H1 (cell line): Measurements from ENCODE around the gene ZNF132. TPM values are rescaled to one million over a fixed set of nuclear protein-coding genes. Genes with fewer than 3 reads are reported as not detected.

Source experiments
- CTCF ChIA-PET: fragments of 300-600 bp; sonication (Branson Sonifier 250); formaldehyde crosslinking; loops from one replicate; lab custom pipeline; 2021; ENCODE audit not compliant: partially characterized antibody; lab: Charles Lee
- POLR2A ChIA-PET: fragments of 300-600 bp; sonication (Branson Sonifier 250); formaldehyde crosslinking; loops from one replicate; lab custom pipeline; 2021; ENCODE audit warnings: inconsistent platforms; ENCODE audit not compliant: partially characterized antibody; lab: Charles Lee
- DNase-seq, 2 experiments: peaks; one replicate each; pipeline versions ENCODE4 v3.0.0 to v3.0.0-alpha.2; 2010 to 2022; ENCODE audit warnings: low spot score in 2 of 2, low read depth in 1 of 2, mixed read lengths in 1 of 2
- FAIRE-seq: peaks from 2 replicates; lab custom pipeline; 2011; peaks lifted over from hg19 to GRCh38; lab: Jason Lieb, UNC
- H2AFZ ChIP-seq: 2 replicates; pipeline ENCODE4 v1.8.1; 2012; ENCODE audit warnings: low read length, inconsistent platforms
- H2AK5ac ChIP-seq: 2 replicates; pipeline ENCODE4 v1.6.1; 2013; ENCODE audit warnings: low read depth, low read length
- H2BK120ac ChIP-seq: replicated peaks from 2 replicates; pipeline ENCODE3; 2013; ENCODE audit warnings: low read depth, low read length, inconsistent platforms
- H2BK12ac ChIP-seq: 2 replicates; pipeline ENCODE4 v1.6.1; 2013; ENCODE audit warnings: low read depth, low read length
- H2BK15ac ChIP-seq: 2 replicates; pipeline ENCODE4 v1.6.1; 2013; ENCODE audit warnings: low read length
- H2BK20ac ChIP-seq: 2 replicates; pipeline ENCODE4 v1.6.1; 2013; ENCODE audit warnings: low read length
- H2BK5ac ChIP-seq: 2 replicates; pipeline ENCODE4 v1.6.1; 2013; ENCODE audit warnings: low read depth, low read length
- H3K14ac ChIP-seq: 2 replicates; pipeline ENCODE4 v1.6.1; 2013; ENCODE audit warnings: inconsistent platforms; ENCODE audit not compliant: insufficient read length
- H3K18ac ChIP-seq: 2 replicates; pipeline ENCODE4 v1.6.1; 2013; ENCODE audit warnings: low read length; ENCODE audit errors: extremely low read depth
- H3K23ac ChIP-seq: 2 replicates; pipeline ENCODE4 v1.6.1; 2013; ENCODE audit warnings: inconsistent platforms; ENCODE audit not compliant: insufficient read length
- H3K23me2 ChIP-seq: 2 replicates; pipeline ENCODE4 v1.6.1; 2013; ENCODE audit warnings: low read depth, low read length
- H3K27ac ChIP-seq: 2 replicates; pipeline ENCODE4 v1.6.1; 2011; ENCODE audit warnings: low read depth, low read length, inconsistent platforms
- H3K27me3 ChIP-seq, 4 experiments: replicated peaks in 1 of 4; 1 replicate in 1 of 4; 2 replicates in 3 of 4; pipeline versions ENCODE4 v1.6.1 to v1.8.1; 2011 to 2013; ENCODE audit warnings: low read length in 3 of 4, mild to moderate bottlenecking in 3 of 4, inconsistent platforms in 2 of 4, mixed read lengths in 2 of 4, moderate library complexity in 1 of 4; ENCODE audit not compliant: control insufficient read depth in 3 of 4, insufficient read depth in 3 of 4; ENCODE audit errors: extremely low read depth in 1 of 4
- H3K36me3 ChIP-seq, 4 experiments: 2 replicates each; pipeline versions ENCODE4 v1.6.1 to v1.8.1; 2011 to 2013; ENCODE audit warnings: mild to moderate bottlenecking in 4 of 4, low read length in 3 of 4, moderate library complexity in 2 of 4, control low read depth in 1 of 4, inconsistent platforms in 1 of 4; ENCODE audit not compliant: insufficient read depth in 4 of 4, control insufficient read depth in 2 of 4
- H3K4ac ChIP-seq: replicated peaks from 2 replicates; pipeline ENCODE3; 2013; ENCODE audit warnings: low read length, low read depth, mixed read lengths, inconsistent platforms; ENCODE audit not compliant: insufficient read length
- H3K4me1 ChIP-seq, 4 experiments: replicated peaks in 1 of 4; 1 replicate in 1 of 4; 2 replicates in 3 of 4; pipeline versions ENCODE4 v1.6.1 to v1.8.1; 2011 to 2013; ENCODE audit warnings: low read length in 3 of 4, inconsistent platforms in 2 of 4, mixed read lengths in 1 of 4; ENCODE audit not compliant: insufficient read depth in 4 of 4, control insufficient read depth in 3 of 4
- H3K4me2 ChIP-seq, 2 experiments: 2 replicates each; pipeline versions ENCODE4 v1.6.1 to v1.8.1; 2011 to 2013; ENCODE audit warnings: low read depth in 2 of 2, low read length in 2 of 2, control low read depth in 1 of 2, inconsistent platforms in 1 of 2, mild to moderate bottlenecking in 1 of 2; ENCODE audit not compliant: insufficient read depth in 1 of 2
- H3K4me3 ChIP-seq, 4 experiments: fragments of 200-600, 300-600 bp in 1 of 4; sonication (generic), shearing (Covaris generic), sonication (Bioruptor Twin) in 1 of 4; 2 replicates each; pipeline versions ENCODE4 v1.5.1 to v1.8.1; 2011 to 2016; ENCODE audit warnings: low read length in 4 of 4, low read depth in 3 of 4, control low read depth in 2 of 4, inconsistent platforms in 2 of 4, mild to moderate bottlenecking in 2 of 4, mixed read lengths in 1 of 4, moderate library complexity in 1 of 4; ENCODE audit not compliant: insufficient read depth in 2 of 4; ENCODE audit errors: extremely low read depth in 1 of 4
- H3K56ac ChIP-seq: replicated peaks from 2 replicates; pipeline ENCODE3; 2013; ENCODE audit warnings: low read depth, mild to moderate bottlenecking, mixed read lengths, low read length, inconsistent platforms; ENCODE audit not compliant: insufficient read length
- H3K79me1 ChIP-seq: 2 replicates; pipeline ENCODE4 v1.6.1; 2013; ENCODE audit warnings: low read depth, low read length, control low read depth
- H3K79me2 ChIP-seq, 2 experiments: 2 replicates each; pipeline versions ENCODE4 v1.6.1 to v1.8.1; 2012 to 2013; ENCODE audit warnings: low read length in 2 of 2, mild to moderate bottlenecking in 2 of 2, inconsistent platforms in 1 of 2; ENCODE audit not compliant: insufficient read depth in 2 of 2, control insufficient read depth in 1 of 2
- H3K9ac ChIP-seq, 4 experiments: replicated peaks in 1 of 4; 1 replicate in 1 of 4; 2 replicates in 3 of 4; pipeline versions ENCODE4 v1.6.1 to v1.8.1; 2011 to 2013; ENCODE audit warnings: low read depth in 3 of 4, low read length in 3 of 4, control low read depth in 2 of 4, mild to moderate bottlenecking in 2 of 4, moderate library complexity in 2 of 4, inconsistent platforms in 1 of 4; ENCODE audit errors: extremely low read depth in 1 of 4
- H3K9me3 ChIP-seq, 2 experiments: 2 replicates each; pipeline versions ENCODE4 v1.6.1 to v1.8.1; 2012 to 2013; ENCODE audit warnings: mild to moderate bottlenecking in 2 of 2, moderate library complexity in 2 of 2, control low read depth in 1 of 2, inconsistent platforms in 1 of 2, low read depth in 1 of 2, low read length in 1 of 2, mixed read lengths in 1 of 2; ENCODE audit not compliant: insufficient read depth in 2 of 2
- H4K20me1 ChIP-seq, 2 experiments: replicated peaks in 1 of 2; 2 replicates each; pipeline versions ENCODE3 to v1.8.1; 2011 to 2013; ENCODE audit warnings: inconsistent platforms in 2 of 2, low read length in 2 of 2, mild to moderate bottlenecking in 1 of 2; ENCODE audit not compliant: insufficient read depth in 2 of 2, control insufficient read depth in 1 of 2
- H4K5ac ChIP-seq: 2 replicates; pipeline ENCODE4 v1.6.1; 2013; ENCODE audit warnings: low read length, low read depth, mixed read lengths, inconsistent platforms; ENCODE audit not compliant: insufficient read length
- H4K8ac ChIP-seq: 2 replicates; pipeline ENCODE4 v1.8.0; 2013; ENCODE audit warnings: mild to moderate bottlenecking, moderate library complexity, low read length, inconsistent platforms; ENCODE audit not compliant: insufficient read depth; ENCODE audit errors: extremely low read depth
- H4K91ac ChIP-seq: replicated peaks from 2 replicates; pipeline ENCODE3; 2013; ENCODE audit warnings: low read length, mixed read lengths, inconsistent platforms; ENCODE audit not compliant: insufficient read length
- CBX5 ChIP-seq: fragments of 300-800, 300-1000 bp; sonication (generic); IDR thresholded peaks from 2 replicates; pipeline ENCODE4 v1.7.1; 2016; ENCODE audit warnings: antibody characterized with exemption, low read length, low read depth
- KDM1A ChIP-seq: fragments of 200-600, 300-600 bp; sonication (generic); IDR thresholded peaks from 2 replicates; pipeline ENCODE4 v1.7.1; 2016; ENCODE audit warnings: mild to moderate bottlenecking, low read length, borderline replicate concordance
- SAP30 ChIP-seq: fragments of 300-600 bp; sonication (generic); IDR thresholded peaks from 2 replicates; pipeline ENCODE4 v1.7.1; 2012; ENCODE audit warnings: low read length, moderate library complexity, mild to moderate bottlenecking, inconsistent platforms; ENCODE audit not compliant: insufficient read depth, insufficient replicate concordance
- WGBS, 2 experiments: shearing (Covaris generic) in 1 of 2; methylation state at CpG; one replicate each; pipeline versions ENCODE4 v1.1.6 to v1.1.7; 2013 to 2015; ENCODE audit warnings: low lambda C conversion rate in 2 of 2, mixed read lengths in 2 of 2, inconsistent platforms in 1 of 2, low coverage in 1 of 2, missing lambda C conversion rate in 1 of 2; ENCODE audit not compliant: insufficient replicate concordance in 2 of 2, insufficient coverage in 1 of 2, insufficient read length in 1 of 2; ENCODE audit errors: extremely low coverage in 1 of 2, missing lambda C conversion rate in 1 of 2; 5-methylcytosine and 5-hydroxymethylcytosine counted together
- polyA plus RNA-seq, 7 experiments: library from polyadenylated mRNA; depleted of rRNA in 3 of 7; stranded (reverse) in 5 of 7; unstranded in 2 of 7; fragments of >200 nt in 5 of 7; fragments of 200-250 nt in 2 of 7; gene quantifications; 1 replicate in 5 of 7; 2 replicates in 1 of 7; 4 replicates in 1 of 7; pipeline versions ENCODE4 v1.2.1 to v1.2.3, GENCODE V29; 2011 to 2013; ENCODE audit warnings: missing spikeins in 2 of 7, mixed read lengths in 2 of 7
- total RNA-seq: library from RNA; stranded (reverse); fragmentation: NEBNext Ultra II Directional; extraction: Animal tissue kit (Norgen Biotek cat#: 25700); gene quantifications from 2 replicates; pipeline ENCODE4 v1.2.1, GENCODE V29; 2021
- TF ChIP-seq, protein P1 (sequence below): IDR thresholded peaks from 2 replicates; pipeline ENCODE4 v1.6.1; 2012; ENCODE audit warnings: inconsistent platforms

The ZNF132 gene
- total and polyA plus RNA-seq, 2 of the 8 experiments (the other 6 are each of a cell fraction or from before 2014, with no cell fraction given) = 0.89 to 1.9 TPM

DNA sequence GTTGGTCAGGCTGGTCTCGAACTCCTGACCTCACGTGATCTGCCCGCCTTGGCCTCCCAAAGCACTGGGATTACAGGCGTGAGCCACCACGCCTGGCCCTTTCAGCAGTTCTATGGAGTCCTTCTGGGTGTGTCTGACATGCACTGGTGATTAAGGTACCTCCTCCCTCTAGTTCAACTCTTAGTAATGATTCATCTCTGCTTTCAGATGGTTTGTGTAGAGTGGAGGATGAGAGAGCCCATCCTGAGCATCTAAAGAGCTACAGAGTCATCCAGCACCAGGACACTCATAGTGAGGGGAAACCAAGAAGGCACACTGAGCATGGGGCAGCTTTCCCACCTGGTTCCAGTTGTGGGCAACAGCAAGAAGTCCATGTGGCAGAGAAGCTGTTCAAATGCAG is 23.3 kb downstream of the ZNF132 start:
- H3K56ac ChIP-seq = no peak overlapping the region
- H3K14ac ChIP-seq = no peak overlapping the region
- H3K79me2 ChIP-seq = no peaks in the 10 kb centered on the region
- no peak overlapping the region for H4K91ac ChIP-seq
- DNase-seq (no peak), FAIRE-seq (no peak)
- peaks cover 6 to 7% of the 10 kb centered on the region in 2 experiments; a peak in 2 of 4 replicates for H3K9me3 ChIP-seq
- no peaks in the 10 kb centered on the region for H3K4me1 ChIP-seq
- CTCF ChIA-PET = interaction anchor here (1.1 to 1.3 kb wide), 2 partner anchors 15 to 51 kb away, joined by 3 read pairs; no protein-coding TSS in a partner anchor
- H2AK5ac ChIP-seq = no peak overlapping the region
- no peak overlapping the region for H3K4me3 ChIP-seq
- no peak overlapping the region for H2BK120ac ChIP-seq
- H2BK15ac ChIP-seq = no peak overlapping the region
- no peak overlapping the region for H3K27ac ChIP-seq
- no peak overlapping the region for H2BK20ac ChIP-seq
- H3K18ac ChIP-seq = no peak overlapping the region
- no peaks in the 10 kb centered on the region for H3K23me2 ChIP-seq
- WGBS, 2 experiments = 97% methylated on average over 5 of the region's 5 CpGs; no CpG with 5 or more reads in 1 of the 2 experiments
- no peak overlapping the region for H3K9ac ChIP-seq
- no peak overlapping the region for H2BK12ac ChIP-seq
- H4K20me1 ChIP-seq = no peaks in the 10 kb centered on the region
- H2BK5ac ChIP-seq = no peak overlapping the region
- TF ChIP-seq SAP30 (no peak), KDM1A (no peak), CBX5 (no peak)
- TF ChIP-seq, protein P1, sequence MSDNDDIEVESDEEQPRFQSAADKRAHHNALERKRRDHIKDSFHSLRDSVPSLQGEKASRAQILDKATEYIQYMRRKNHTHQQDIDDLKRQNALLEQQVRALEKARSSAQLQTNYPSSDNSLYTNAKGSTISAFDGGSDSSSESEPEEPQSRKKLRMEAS = no peak
- TF ChIP-seq, all 59 proteins: peak for 0
- no peak overlapping the region for H3K4me2 ChIP-seq
- no peaks in the 10 kb centered on the region for H3K79me1 ChIP-seq
- H3K27me3 ChIP-seq = no peaks in the 10 kb centered on the region
- no peak overlapping the region for H3K23ac ChIP-seq
- no peak overlapping the region for H4K8ac ChIP-seq
- no peak overlapping the region for H4K5ac ChIP-seq
- POLR2A ChIA-PET = interaction anchor here (1.6 to 2.1 kb wide), 3 partner anchors 21 to 54 kb away, joined by 4 to 8 read pairs (median 5); partner anchors contain the start of genes RNF225 and ZNF497
- H2AFZ ChIP-seq = no peak overlapping the region
- H3K36me3 ChIP-seq = peaks cover 0 to 14% (median 6%) of the 10 kb centered on the region in 4 experiments; a peak in 4 of 8 replicates
- H3K4ac ChIP-seq = no peak overlapping the region
